ENCODE data around the gene LMO3.
"Not testable (repeated sequence)": the region's sequence is repeated elsewhere in the genome, so short reads cannot be mapped to it uniquely, and the experiment has no call there.

Gene LMO3

DNA sequence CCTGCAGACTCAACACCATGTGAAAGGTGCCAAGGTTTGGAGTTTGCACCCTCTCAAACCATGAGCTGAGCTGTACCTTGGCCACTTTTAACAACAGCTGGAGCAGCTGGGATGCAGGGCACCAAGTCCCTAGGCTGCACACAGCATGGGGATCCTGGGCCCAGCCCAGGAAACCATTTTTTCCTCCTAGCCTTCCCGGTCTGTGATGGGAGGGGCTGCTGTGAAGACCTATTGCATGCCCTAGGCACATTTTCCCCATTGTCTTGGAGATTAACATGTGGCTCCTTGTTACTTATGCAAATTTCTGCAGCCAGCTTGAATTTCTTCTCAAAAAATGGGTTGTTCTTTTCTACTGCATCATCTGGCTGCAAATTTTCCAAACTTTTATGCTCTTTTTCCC, 68.3 kb downstream of the LMO3 start:
- not testable (repeated sequence) for DNase-seq

DNA sequence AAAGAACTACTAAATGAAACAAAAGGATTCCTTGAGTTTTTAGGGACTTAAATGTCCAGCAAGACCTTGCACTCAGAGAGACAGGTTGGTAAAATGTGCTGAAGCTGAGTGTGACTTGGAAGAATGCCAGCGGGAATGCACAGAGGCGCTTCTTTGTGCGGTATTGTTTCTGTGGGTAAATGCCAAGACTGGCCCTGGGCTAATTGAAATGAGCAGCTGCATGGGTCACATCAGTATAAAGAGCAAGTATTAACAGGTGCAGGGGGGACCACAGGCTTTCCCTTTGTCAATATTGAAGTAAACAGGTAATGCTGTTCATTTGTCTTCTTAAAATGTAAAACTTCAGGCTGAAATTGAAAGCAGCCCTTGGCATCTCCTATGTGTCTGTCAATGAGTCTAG, 74.3 kb downstream of the LMO3 start:
- peak; percentile 87 for DNase-seq

DNA sequence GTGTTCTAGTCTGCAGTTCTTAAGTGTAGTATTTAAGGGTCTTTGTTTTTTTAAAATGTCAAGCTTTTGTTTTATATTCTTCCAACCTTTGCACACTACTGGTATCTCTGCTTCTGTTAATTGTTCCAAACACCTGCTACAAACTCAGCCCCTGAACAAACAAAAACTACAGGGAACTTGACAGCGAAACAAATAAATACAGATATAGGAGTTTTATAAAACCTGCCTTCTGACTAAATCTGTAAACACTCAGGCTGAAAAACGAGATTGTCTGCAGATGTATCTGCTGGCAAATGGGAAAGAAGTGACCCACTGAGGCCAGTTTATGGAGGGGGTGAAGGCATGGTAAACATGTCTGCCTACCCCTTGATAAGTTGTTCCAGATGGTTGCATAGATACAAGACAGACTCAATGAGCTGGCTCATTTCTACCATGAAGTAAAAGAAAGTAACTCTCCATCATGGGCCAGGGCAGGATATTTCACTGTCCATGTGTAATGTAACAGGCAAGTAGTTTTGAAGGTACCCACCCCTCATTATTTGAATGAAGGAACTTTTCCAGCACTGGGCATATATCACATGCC, 75.6 kb downstream of the LMO3 start:
- DNase-seq = peak; percentile 61

DNA sequence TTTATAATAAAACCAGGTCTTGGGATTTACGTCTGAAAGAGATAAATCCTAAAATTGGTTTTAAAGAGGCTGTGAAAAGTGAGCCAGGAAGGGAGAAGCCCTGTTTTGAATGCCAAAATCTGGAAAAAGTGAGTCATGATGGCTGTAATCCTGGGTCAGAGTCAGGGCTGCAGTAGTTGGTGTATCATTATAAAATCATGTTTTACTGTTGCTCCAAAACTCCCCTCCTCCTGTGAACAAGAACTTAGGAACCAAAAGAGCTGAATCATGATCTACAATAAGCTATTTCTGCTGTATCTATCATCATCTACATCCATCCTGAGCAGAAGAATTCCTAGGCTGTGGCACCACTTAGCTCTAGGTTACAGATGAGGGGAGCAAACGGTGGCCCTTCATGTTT, 79.3 kb downstream of the LMO3 start:
- DNase-seq = no peak

DNA sequence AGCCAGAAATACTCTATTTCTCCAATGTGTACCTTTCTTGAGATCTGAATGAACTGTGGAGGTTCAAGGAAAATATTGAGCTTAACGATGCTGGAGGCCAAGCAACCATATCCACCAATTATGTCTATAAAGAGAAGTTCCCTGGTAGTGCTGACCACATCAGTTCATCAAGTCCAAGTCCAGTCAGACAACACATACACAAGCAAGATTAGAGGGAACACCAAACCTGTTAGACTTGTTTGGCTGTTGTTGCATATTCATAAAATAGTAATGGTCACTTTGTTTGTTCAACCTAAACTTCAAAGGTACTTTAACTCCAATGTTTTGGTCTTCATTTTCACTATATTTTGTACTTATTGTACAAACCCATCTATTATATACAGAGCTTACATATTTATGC, 81.6 kb downstream of the LMO3 start:
- DNase-seq = no peak

DNA sequence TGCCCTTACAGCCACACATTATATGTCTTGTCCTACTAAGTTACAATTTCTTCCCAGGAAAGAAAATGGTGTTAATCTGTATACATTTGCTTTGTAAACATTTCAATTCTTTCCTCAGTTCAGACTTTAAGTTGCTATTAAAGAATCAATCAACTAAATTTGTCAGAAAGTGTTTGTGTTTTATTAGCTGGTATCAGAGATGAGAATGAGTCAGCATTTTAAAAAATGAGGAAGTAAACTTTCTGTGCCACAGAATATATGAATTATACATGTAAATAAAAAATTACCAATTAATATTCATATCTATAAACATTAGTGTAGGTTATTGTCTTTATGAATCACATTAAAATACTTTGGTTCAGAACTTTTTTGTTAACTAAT, 82.0 kb downstream of the LMO3 start:
- DNase-seq = no peak

DNA sequence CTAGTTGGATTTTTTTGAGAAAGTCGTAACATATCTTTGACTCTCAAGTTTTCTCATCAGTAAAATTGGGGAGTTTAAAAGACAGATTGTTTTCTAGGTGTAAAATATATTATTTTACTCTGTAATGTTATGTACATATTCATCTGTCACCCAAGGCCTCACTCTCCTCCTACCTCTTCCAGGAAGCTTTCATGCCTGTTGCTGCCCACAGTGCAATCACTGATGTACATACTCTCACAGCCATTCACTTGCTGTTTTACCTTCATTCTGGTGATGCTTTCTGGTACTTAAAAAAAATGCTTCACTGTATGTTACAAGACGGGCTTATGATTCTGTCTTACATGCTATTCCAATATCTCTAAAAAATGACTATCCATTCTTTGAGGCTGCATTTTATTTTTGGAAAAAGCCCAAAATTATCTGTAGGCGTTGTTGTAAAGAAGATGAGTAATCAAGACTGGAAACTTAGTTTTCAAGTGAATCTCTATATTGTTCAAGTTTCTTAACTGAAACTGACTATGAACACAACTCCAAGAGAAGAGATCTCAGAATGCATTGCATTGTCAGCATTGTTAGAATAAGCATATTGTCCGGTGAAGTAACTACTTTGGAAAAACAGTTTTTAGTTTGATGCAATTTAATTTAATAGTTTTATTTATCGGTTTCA, 82.5 kb downstream of the LMO3 start:
- no peak for DNase-seq

DNA sequence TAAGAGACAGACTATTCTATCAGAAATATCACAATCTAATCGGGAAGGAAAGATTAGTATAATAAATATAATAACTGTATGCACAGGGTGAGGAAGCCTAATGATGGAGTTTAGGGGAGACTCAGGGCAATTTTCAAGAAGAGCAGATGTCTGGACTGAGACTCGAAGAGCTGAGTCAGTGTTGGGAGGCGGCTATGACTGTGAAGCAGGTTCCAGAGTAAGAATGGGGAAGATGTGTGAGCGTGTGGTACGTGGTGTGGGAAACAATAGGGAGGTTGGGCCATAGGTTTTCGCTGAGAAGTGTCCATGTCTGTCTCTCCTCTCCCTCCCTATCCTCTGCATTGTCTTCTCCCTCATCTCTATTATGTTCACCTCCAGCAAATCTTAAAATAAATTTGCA, 85.6 kb downstream of the LMO3 start:
- DNase-seq = no peak

DNA sequence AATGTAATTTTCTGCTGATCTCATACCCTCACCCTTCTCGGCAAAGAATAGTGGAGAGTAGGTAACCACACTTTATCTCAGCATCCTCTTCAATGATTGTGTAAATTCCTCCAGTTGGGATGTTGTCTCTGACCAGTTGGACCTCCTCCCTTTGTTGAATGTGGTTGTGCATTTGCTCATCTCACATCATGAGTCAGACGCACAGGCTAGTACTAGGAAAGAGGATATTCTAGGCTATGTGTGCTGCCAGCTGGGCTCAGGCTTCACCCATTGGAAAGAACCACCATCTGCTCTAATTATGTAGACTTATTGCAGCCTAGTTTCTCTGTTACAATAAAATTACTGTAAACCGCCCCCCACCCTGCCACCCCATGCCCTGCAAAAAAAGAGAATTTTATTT, 90.3 kb downstream of the LMO3 start:
- no peak for DNase-seq

DNA sequence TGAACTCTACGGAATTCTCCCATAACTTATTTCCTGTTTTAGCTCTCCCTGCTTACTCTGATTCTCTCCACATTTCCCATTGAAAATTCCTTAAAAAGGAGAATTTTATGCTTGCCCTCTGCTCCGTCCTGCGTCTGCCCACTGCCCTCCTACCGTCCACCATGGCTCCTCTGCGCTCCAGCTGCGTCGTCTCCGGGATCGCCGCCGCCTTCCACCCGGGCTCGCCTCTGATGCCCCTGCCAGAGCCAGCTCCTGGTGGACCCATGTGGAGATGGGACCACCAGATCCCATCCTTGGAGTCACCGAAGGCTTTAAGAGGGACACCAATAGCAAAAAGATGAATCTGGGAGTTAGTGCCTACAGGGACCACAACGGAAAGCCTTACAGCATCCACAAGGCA, 92.7 kb downstream of the LMO3 start:
- DNase-seq = no peak

DNA sequence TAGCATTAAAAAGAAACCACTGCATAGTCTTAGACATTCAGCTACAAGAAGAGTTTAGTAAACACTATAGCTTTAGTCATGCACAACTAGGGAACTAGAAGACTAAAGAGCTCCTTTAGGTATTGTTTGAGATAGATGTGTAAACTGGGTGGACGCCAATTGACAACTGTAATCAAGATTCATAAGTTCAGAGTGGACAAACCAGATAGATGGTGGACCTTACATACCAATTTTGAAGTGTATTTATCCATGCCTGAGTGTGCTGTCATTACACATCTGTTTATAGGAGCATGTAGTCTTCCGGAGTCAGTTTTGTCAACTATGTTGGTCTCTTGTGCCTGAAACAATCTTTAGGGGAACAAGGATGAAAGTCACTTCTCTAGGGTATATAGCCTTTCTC, 96.6 kb downstream of the LMO3 start:
- no peak for DNase-seq

DNA sequence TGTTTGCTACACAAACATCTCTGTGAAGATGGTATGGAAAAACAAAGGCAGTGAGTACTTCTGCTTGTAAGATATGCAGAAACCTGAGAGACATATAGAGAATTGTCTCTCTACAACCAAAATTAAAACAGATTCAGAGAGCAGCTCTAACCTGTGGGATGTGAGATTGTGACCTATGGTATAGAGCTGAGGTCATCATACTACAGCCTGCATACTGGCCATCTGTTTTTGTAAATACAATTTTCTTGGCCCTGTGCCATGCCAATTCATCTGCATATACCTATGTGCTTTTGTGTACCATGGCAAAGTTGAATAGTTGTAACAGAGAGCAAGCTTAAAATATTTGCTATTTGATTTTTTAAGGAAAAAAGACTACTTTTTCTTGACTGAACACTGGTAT, 99.6 kb downstream of the LMO3 start:
- DNase-seq = no peak

DNA sequence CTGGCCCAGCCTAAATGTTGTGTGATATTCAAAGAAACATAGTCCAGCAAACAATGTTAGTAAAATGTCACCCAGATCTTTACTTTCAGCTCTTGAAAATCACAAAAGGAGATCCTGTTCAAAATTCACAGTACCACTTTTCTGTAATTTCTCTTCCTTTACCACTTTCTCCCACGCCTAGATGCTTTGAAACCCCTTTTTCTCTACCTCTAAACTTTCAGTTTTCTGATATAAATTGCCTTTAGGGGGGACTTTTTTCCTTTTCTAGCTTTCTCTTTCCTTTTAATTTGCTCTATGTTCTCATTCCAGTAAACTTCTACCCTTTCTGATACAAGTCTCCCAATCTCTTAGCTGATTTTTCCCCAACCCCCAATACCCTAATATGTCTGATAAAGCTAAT, 101.8 kb downstream of the LMO3 start:
- DNase-seq = no peak

DNA sequence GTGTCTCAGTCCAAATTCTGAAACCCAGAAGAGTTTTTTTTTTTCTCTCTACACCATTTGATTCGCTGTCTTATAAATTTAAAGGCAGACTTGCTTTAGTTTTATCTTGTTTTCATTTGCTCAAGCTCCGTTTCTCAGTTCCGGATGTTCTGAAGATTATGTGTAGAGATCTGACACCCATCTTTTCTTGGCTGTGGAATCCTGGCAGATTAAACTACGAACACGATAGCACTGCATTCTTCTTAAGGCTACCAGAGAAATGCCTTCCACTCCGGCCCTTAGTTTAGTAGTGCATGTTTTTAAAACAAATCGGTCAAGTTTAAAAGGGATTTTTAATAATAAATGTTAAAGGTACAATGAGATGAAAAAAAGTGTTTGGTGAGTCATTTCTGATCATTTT, 106.4 kb downstream of the LMO3 start:
- no peak for DNase-seq

Measured in COR-L47 (cell line).